Activated T-cell treated with anti-CD3 and anti-CD28 coated beads for 24 hours (primary cell): ENCODE measurements around the gene C2orf42.
A peak's percentile ranks its signal among the peaks of the same experiment; 100 is the strongest.
"Not testable (repeated sequence)": the region's sequence is repeated elsewhere in the genome, so short reads cannot be mapped to it uniquely, and the experiment has no call there.

Source experiments
- DNase-seq: peaks from one replicate; pipeline ENCODE4 v3.0.0-alpha.2; 2020; ENCODE audit warnings: low read depth

The C2orf42 gene

GRCh38 chr2:70190418-70191243 lies at the start of gene C2orf42:
Gene C2orf42 (minus strand): TSS chr2:70191019. CDS start chr2:70181985, 9,034 bp downstream.
- DNase-seq, result peak; percentile 95

- no peak for DNase-seq
Measured at GRCh38 chr2:70240599-70240998, 49.8 kb upstream of the C2orf42 start.

- DNase-seq, result no peak
Measured at GRCh38 chr2:70233926-70234325, 43.1 kb upstream of the C2orf42 start.

GRCh38 chr2:70226781-70227180 lies 36.0 kb upstream of the C2orf42 start:
- DNase-seq, result no peak

- DNase-seq, result not testable (repeated sequence)
Measured at GRCh38 chr2:70223305-70223704, 32.5 kb upstream of the C2orf42 start.

- DNase-seq, result no peak
Measured at GRCh38 chr2:70214953-70215549, 24.2 kb upstream of the C2orf42 start.

GRCh38 chr2:70214365-70214764 lies 23.5 kb upstream of the C2orf42 start:
- DNase-seq, result no peak

- DNase-seq, result no peak
Measured at GRCh38 chr2:70212298-70212932, 21.6 kb upstream of the C2orf42 start.

- DNase-seq, result no peak
Measured at GRCh38 chr2:70211595-70211994, 20.8 kb upstream of the C2orf42 start.

- DNase-seq, result no peak
Measured at GRCh38 chr2:70204452-70204851, 13.6 kb upstream of the C2orf42 start.

- no peak for DNase-seq
Measured at GRCh38 chr2:70203086-70203485, 12.3 kb upstream of the C2orf42 start.

- no peak for DNase-seq
Measured at GRCh38 chr2:70202236-70202806, 11.5 kb upstream of the C2orf42 start.

- no peak for DNase-seq
Measured at GRCh38 chr2:70201831-70202230, 11.0 kb upstream of the C2orf42 start.

GRCh38 chr2:70201225-70201768 lies 10.5 kb upstream of the C2orf42 start:
- DNase-seq, result no peak

- no peak for DNase-seq
Measured at GRCh38 chr2:70199320-70199864, 8.6 kb upstream of the C2orf42 start.

GRCh38 chr2:70192516-70192915 lies 1.7 kb upstream of the C2orf42 start:
- DNase-seq, result no peak

- DNase-seq, result no peak
Measured at GRCh38 chr2:70191244-70191735, 471 bp upstream of the C2orf42 start.

GRCh38 chr2:70188460-70188859 lies 2.4 kb downstream of the C2orf42 start:
- DNase-seq, result no peak

- not testable (repeated sequence) for DNase-seq
Measured at GRCh38 chr2:70187170-70187569, 3.6 kb downstream of the C2orf42 start.

- no peak for DNase-seq
Measured at GRCh38 chr2:70182689-70183088, 8.1 kb downstream of the C2orf42 start.

- DNase-seq, result no peak
Measured at GRCh38 chr2:70181363-70181956, 9.4 kb downstream of the C2orf42 start.

GRCh38 chr2:70173520-70173919 lies 17.3 kb downstream of the C2orf42 start:
- no peak for DNase-seq
